Measurements from ENCODE around the gene VEGFB. TPM values are rescaled to one million over a fixed set of nuclear protein-coding genes. Genes with fewer than 3 reads are reported as not detected.

The VEGFB gene
- total RNA-seq, 1 experiment from 2014 or later, result 47.5 TPM

GRCh38 chr11:64186492-64187165 is 47.8 kb upstream of the VEGFB start:
- peaks cover 12% of the 10 kb centered on the region for H4K20me1 ChIP-seq (ENCODE audit: insufficient read depth)
- H3K27me3 ChIP-seq (ENCODE audit: insufficient read depth, low read length), result no peaks in the 10 kb centered on the region
- H2AFZ ChIP-seq (ENCODE audit: low read depth, low read length, poor library complexity, severe bottlenecking), result no peak overlapping the region
- ChIA-PET POLR2A (interaction anchor here (0.6 to 1.7 kb wide), 9 partner anchors 10 to 170 kb away, joined by 3 to 12 read pairs (median 5); partner anchors contain the start of genes PRDX5 and TRMT112), RAD21 (ENCODE audit: low non-redundant PET in 1 of 2, low total read pairs in 2 of 2, uncharacterized antibody in 2 of 2, unreplicated experiment in 2 of 2) (interaction anchor here (0.8 to 1.0 kb wide), 2 partner anchors 18 to 40 kb away, joined by 3 read pairs; partner anchors contain the start of genes NUDT22 (in 1 of the 2) and TRPT1 (in 1 of the 2)), CTCF (interaction anchor here (1.0 to 2.3 kb wide), 3 partner anchors 18 to 168 kb away, joined by 3 to 15 read pairs (median 11); no protein-coding TSS in a partner anchor)
- no peak overlapping the region for H3K4me2 ChIP-seq (ENCODE audit: low read length)
- ATAC-seq, result no peak
- intact Hi-C loops (cut with micrococcal nuclease), result loop anchor here (5.0 kb wide), 1 partner anchor 116 kb away; the partner anchor contains the start of gene CATSPERZ
- DNase-seq (ENCODE audit: low read depth, low spot score), result no peak
- TF ChIP-seq ZFX (IDR thresholded peaks at IDR 0.05), result peak; percentile 47; the same call in 1 of the 2 replicates
- no peak for TF ChIP-seq YY1 (IDR thresholded peaks at IDR 0.05; ENCODE audit: extremely low read depth, insufficient replicate concordance, low read depth, low read length)
- peaks cover 21 to 41% of the 10 kb centered on the region in 2 experiments for H3K4me1 ChIP-seq (ENCODE audit: control insufficient read depth in 1 of 2, insufficient read depth in 2 of 2, low read length in 2 of 2)
- peaks cover 26% of the 10 kb centered on the region for H3K79me2 ChIP-seq (ENCODE audit: insufficient read depth, low read length)
- H3K9me3 ChIP-seq (ENCODE audit: control insufficient read depth in 1 of 2, insufficient read depth in 1 of 2, low read depth in 1 of 2, low read length in 2 of 2), result no peaks in the 10 kb centered on the region
- H3K27ac ChIP-seq (ENCODE audit: low read depth, low read length), result no peak overlapping the region
- no TSS peak for BruUV-seq (replicated peaks)
- H3K9me2 ChIP-seq (ENCODE audit: insufficient read depth), result no peaks in the 10 kb centered on the region
- peaks cover 8 to 19% of the 10 kb centered on the region in 2 experiments; a peak in 3 of 4 replicates for H3K36me3 ChIP-seq (ENCODE audit: control insufficient read depth in 1 of 2, insufficient read depth in 2 of 2, low read length in 2 of 2)
- no peak overlapping the region for H3K9ac ChIP-seq (ENCODE audit: low read length)
- H3K4me3 ChIP-seq (replicated peaks in 1 of 2; ENCODE audit: low read depth in 1 of 2, low read length in 2 of 2), result no peak overlapping the region

GRCh38 chr11:64192434-64192833 is 42.0 kb upstream of the VEGFB start:
- Histone ChIP-seq H3K9me3 (ENCODE audit: control insufficient read depth in 1 of 2, insufficient read depth in 1 of 2, low read depth in 1 of 2, low read length in 2 of 2) (no peaks in the 10 kb centered on the region), H3K4me3 (replicated peaks in 1 of 2; ENCODE audit: low read depth in 1 of 2, low read length in 2 of 2) (no peak overlapping the region), H3K9me2 (ENCODE audit: insufficient read depth) (no peaks in the 10 kb centered on the region), H3K9ac (ENCODE audit: low read length) (no peak overlapping the region), H2AFZ (ENCODE audit: low read depth, low read length, poor library complexity, severe bottlenecking) (no peak overlapping the region), H3K79me2 (ENCODE audit: insufficient read depth, low read length) (peaks cover 23% of the 10 kb centered on the region), H3K4me1 (ENCODE audit: control insufficient read depth in 1 of 2, insufficient read depth in 2 of 2, low read length in 2 of 2) (peaks cover 3 to 6% of the 10 kb centered on the region in 2 experiments; a peak in 2 of 4 replicates), H4K20me1 (ENCODE audit: insufficient read depth) (peaks cover 27% of the 10 kb centered on the region), H3K27me3 (ENCODE audit: insufficient read depth, low read length) (no peaks in the 10 kb centered on the region), H3K27ac (ENCODE audit: low read depth, low read length) (no peak overlapping the region), H3K4me2 (ENCODE audit: low read length) (no peak overlapping the region), H3K36me3 (ENCODE audit: control insufficient read depth in 1 of 2, insufficient read depth in 2 of 2, low read length in 2 of 2) (peaks cover 50 to 68% of the 10 kb centered on the region in 2 experiments)
- no peak for DNase-seq (ENCODE audit: low read depth, low spot score)
- ATAC-seq, result no peak
- ChIA-PET RAD21 (ENCODE audit: low non-redundant PET in 1 of 2, low total read pairs in 2 of 2, uncharacterized antibody in 2 of 2, unreplicated experiment in 2 of 2) (no interaction called here), POLR2A (interaction anchor here (1.0 kb wide), 1 partner anchor 8 kb away, joined by 7 read pairs; no protein-coding TSS in a partner anchor), CTCF (no interaction called here)
- BruUV-seq (replicated peaks), result no TSS peak
- intact Hi-C loops (cut with micrococcal nuclease), result no loop called here
- no peak for TF ChIP-seq CTCF (IDR thresholded peaks at IDR 0.05 in 2 of 3, conservative IDR thresholded peaks at IDR 0.05 in 1 of 3; ENCODE audit: borderline replicate concordance in 1 of 3, insufficient read depth in 1 of 3, low read depth in 2 of 3, low read length in 2 of 3)
- TF ChIP-seq SIN3A (IDR thresholded peaks at IDR 0.05; ENCODE audit: low read depth), result no peak
- TF ChIP-seq SP1 (IDR thresholded peaks at IDR 0.05; ENCODE audit: low read depth), result no peak
- no peak for TF ChIP-seq JUND (IDR thresholded peaks at IDR 0.05)
- TF ChIP-seq ZFX (IDR thresholded peaks at IDR 0.05), result no peak
- no peak for TF ChIP-seq POLR2A (IDR thresholded peaks at IDR 0.05; ENCODE audit: borderline replicate concordance, extremely low read depth, insufficient read depth, insufficient read length)
- no peak for TF ChIP-seq ELF1 (IDR thresholded peaks at IDR 0.05; ENCODE audit: borderline replicate concordance, low read depth)
- TF ChIP-seq EZH2 (IDR thresholded peaks at IDR 0.05), result no peak
- TF ChIP-seq CEBPB (IDR thresholded peaks at IDR 0.05; ENCODE audit: low read depth), result no peak
- no peak for TF ChIP-seq FOSL1 (IDR thresholded peaks at IDR 0.05; ENCODE audit: low read depth)
- no peak for TF ChIP-seq RAD21 (IDR thresholded peaks at IDR 0.05; ENCODE audit: low read depth)
- TF ChIP-seq, protein P1, sequence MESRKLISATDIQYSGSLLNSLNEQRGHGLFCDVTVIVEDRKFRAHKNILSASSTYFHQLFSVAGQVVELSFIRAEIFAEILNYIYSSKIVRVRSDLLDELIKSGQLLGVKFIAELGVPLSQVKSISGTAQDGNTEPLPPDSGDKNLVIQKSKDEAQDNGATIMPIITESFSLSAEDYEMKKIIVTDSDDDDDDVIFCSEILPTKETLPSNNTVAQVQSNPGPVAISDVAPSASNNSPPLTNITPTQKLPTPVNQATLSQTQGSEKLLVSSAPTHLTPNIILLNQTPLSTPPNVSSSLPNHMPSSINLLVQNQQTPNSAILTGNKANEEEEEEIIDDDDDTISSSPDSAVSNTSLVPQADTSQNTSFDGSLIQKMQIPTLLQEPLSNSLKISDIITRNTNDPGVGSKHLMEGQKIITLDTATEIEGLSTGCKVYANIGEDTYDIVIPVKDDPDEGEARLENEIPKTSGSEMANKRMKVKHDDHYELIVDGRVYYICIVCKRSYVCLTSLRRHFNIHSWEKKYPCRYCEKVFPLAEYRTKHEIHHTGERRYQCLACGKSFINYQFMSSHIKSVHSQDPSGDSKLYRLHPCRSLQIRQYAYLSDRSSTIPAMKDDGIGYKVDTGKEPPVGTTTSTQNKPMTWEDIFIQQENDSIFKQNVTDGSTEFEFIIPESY (IDR thresholded peaks at IDR 0.05; ENCODE audit: extremely low read depth, insufficient replicate concordance, low read length), result no peak
- no peak for TF ChIP-seq EGR1 (IDR thresholded peaks at IDR 0.05; ENCODE audit: low read depth)
- no peak for TF ChIP-seq SRF (IDR thresholded peaks at IDR 0.05; ENCODE audit: low read depth)
- TF ChIP-seq CBX3 (IDR thresholded peaks at IDR 0.05; ENCODE audit: low read depth), result no peak
- TF ChIP-seq, protein P2, sequence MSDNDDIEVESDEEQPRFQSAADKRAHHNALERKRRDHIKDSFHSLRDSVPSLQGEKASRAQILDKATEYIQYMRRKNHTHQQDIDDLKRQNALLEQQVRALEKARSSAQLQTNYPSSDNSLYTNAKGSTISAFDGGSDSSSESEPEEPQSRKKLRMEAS (IDR thresholded peaks at IDR 0.05), result no peak
